ENCODE measurements around the gene LYPD6.
A peak's percentile ranks its signal among the peaks of the same experiment; 100 is the strongest.

Gene LYPD6

DNA sequence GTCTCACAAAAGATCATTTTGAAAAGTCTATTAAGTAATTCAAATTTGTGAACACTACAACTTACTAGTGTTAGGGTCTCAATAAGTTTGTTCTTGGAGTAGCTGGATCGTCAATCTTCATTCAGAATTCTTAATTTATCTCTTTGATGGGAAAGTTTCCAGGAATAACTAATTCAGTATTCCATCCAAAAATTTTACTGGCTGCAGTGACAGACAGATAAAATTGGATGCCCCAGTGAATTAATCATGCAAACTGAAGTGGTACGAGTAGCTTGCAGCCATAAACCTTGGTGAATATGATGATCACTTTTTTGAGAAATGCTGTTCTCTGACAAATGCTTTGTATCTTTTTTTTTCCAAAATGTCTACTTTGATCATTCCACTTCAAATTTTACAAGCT is 112.8 kb downstream of the LYPD6 start:
- no peak overlapping the region for H3K9ac ChIP-seq (ENCODE audit: low read length)
- no peaks in the 10 kb centered on the region for H3K9me3 ChIP-seq (ENCODE audit: insufficient read depth, low read depth, low read length)
- H3K23ac ChIP-seq (ENCODE audit: low read length), result no peak overlapping the region
- peaks cover 2 to 10% of the 10 kb centered on the region in 2 experiments for H3K36me3 ChIP-seq (ENCODE audit: control insufficient read depth in 1 of 2, insufficient read depth in 2 of 2, low read length in 2 of 2)
- no peak overlapping the region for H2BK12ac ChIP-seq (ENCODE audit: low read length)
- no peak overlapping the region for H2BK120ac ChIP-seq (ENCODE audit: insufficient read depth, low read length, poor library complexity)
- H3K79me2 ChIP-seq (ENCODE audit: control insufficient read depth, insufficient read depth, low read length, poor library complexity), result no peaks in the 10 kb centered on the region
- peaks cover 16% of the 10 kb centered on the region for H3K79me1 ChIP-seq (ENCODE audit: low read length)
- H2BK5ac ChIP-seq (ENCODE audit: low read depth, low read length, poor library complexity), result no peak overlapping the region
- H3K4me1 ChIP-seq (ENCODE audit: control insufficient read depth in 1 of 2, insufficient read depth in 2 of 2, low read length in 2 of 2), result peaks cover 4 to 5% of the 10 kb centered on the region in 2 experiments
- H4K8ac ChIP-seq (ENCODE audit: low read depth, low read length), result no peak overlapping the region
- no peak overlapping the region for H4K91ac ChIP-seq (ENCODE audit: low read depth, low read length)
- no peak overlapping the region for H2AK5ac ChIP-seq (ENCODE audit: low read length)
- H2AFZ ChIP-seq (ENCODE audit: insufficient read depth, low read length, poor library complexity), result no peak overlapping the region
- H3K4me2 ChIP-seq (ENCODE audit: low read length), result no peak overlapping the region
- H3K18ac ChIP-seq (ENCODE audit: low read length), result no peak overlapping the region
- H4K12ac ChIP-seq (ENCODE audit: low read depth, low read length), result no peak overlapping the region
- no peaks in the 10 kb centered on the region for H3K27me3 ChIP-seq (ENCODE audit: insufficient read depth, low read length)
- H3K14ac ChIP-seq (ENCODE audit: low read length), result no peak overlapping the region
- no peak for DNase-seq
- WGBS (ENCODE audit: extremely low coverage, insufficient coverage, insufficient read length), result no CpG with 5 or more reads among the region's 2 CpGs
- no peak overlapping the region for H3K4ac ChIP-seq (ENCODE audit: low read depth, low read length)
- H3K4me3 ChIP-seq (ENCODE audit: low read depth, low read length), result no peak overlapping the region
- H3K27ac ChIP-seq (ENCODE audit: low read depth, low read length), result no peak overlapping the region

DNA sequence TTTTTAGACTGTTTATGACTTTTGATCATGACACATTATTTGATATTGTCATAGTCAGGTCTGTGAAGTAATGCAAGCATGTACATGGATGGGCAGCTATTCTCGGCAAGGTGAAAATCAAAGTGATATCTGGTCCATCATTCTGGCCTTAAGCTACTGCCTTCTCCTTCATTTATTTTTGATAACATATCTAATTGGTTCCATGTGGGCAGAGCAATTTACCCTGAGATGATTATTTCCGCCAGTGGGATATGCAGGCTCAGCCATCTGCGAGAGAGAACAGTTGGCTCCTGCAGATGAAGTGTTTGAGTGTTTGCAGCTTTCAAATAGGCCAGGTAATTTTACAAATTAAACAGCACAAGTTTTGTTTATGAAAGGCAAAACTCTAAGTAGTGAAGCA is 116.4 kb downstream of the LYPD6 start:
- no peaks in the 10 kb centered on the region for H3K27me3 ChIP-seq (ENCODE audit: insufficient read depth, low read length)
- peaks cover 0 to 8% of the 10 kb centered on the region in 2 experiments for H3K36me3 ChIP-seq (ENCODE audit: control insufficient read depth in 1 of 2, insufficient read depth in 2 of 2, low read length in 2 of 2)
- no peak overlapping the region for H3K4me2 ChIP-seq (ENCODE audit: low read length)
- H3K23ac ChIP-seq (ENCODE audit: low read length), result no peak overlapping the region
- no peak overlapping the region for H2BK120ac ChIP-seq (ENCODE audit: insufficient read depth, low read length, poor library complexity)
- H2BK5ac ChIP-seq (ENCODE audit: low read depth, low read length, poor library complexity), result no peak overlapping the region
- H3K14ac ChIP-seq (ENCODE audit: low read length), result no peak overlapping the region
- H3K4me3 ChIP-seq (ENCODE audit: low read depth, low read length), result no peak overlapping the region
- DNase-seq, result no peak
- WGBS (ENCODE audit: extremely low coverage, insufficient coverage, insufficient read length), result no CpG with 5 or more reads among the region's 3 CpGs
- H3K27ac ChIP-seq (ENCODE audit: low read depth, low read length), result no peak overlapping the region
- no peak overlapping the region for H3K9ac ChIP-seq (ENCODE audit: low read length)
- no peak overlapping the region for H3K4ac ChIP-seq (ENCODE audit: low read depth, low read length)
- no peak overlapping the region for H4K12ac ChIP-seq (ENCODE audit: low read depth, low read length)
- no peak overlapping the region for H4K8ac ChIP-seq (ENCODE audit: low read depth, low read length)
- no peaks in the 10 kb centered on the region for H3K9me3 ChIP-seq (ENCODE audit: insufficient read depth, low read depth, low read length)
- H2AK5ac ChIP-seq (ENCODE audit: low read length), result no peak overlapping the region
- peak overlapping the region; percentile 27 for H4K91ac ChIP-seq (ENCODE audit: low read depth, low read length)
- H2BK12ac ChIP-seq (ENCODE audit: low read length), result no peak overlapping the region
- no peak overlapping the region for H3K18ac ChIP-seq (ENCODE audit: low read length)
- H2AFZ ChIP-seq (ENCODE audit: insufficient read depth, low read length, poor library complexity), result no peak overlapping the region
- H3K79me2 ChIP-seq (ENCODE audit: control insufficient read depth, insufficient read depth, low read length, poor library complexity), result peaks cover 2% of the 10 kb centered on the region
- H3K79me1 ChIP-seq (ENCODE audit: low read length), result peaks cover 24% of the 10 kb centered on the region
- H3K4me1 ChIP-seq (ENCODE audit: control insufficient read depth in 1 of 2, insufficient read depth in 2 of 2, low read length in 2 of 2), result peaks cover 10 to 13% of the 10 kb centered on the region in 2 experiments

DNA sequence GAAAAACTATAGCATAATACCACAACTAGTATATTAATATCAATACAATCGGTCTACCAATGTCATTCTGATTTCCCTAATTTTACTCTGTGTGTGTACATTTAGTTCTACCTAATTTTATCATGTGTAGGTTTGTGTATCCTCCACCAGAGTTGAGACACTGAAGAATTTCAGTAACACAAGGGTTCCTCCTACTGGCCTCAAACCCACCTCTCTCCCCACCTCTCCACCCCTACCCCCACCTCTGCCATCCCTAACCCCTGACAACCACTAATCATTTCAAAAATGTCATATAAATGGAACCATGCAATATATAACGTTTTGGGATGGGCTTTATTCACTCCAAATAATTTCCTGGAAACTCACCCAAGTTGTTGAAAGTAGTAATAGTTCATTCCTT is 117.9 kb downstream of the LYPD6 start:
- Histone ChIP-seq H2BK12ac (ENCODE audit: low read length) (no peak overlapping the region), H3K27ac (ENCODE audit: low read depth, low read length) (peak overlapping the region; percentile 90), H2BK120ac (ENCODE audit: insufficient read depth, low read length, poor library complexity) (no peak overlapping the region), H4K12ac (ENCODE audit: low read depth, low read length) (no peak overlapping the region), H3K14ac (ENCODE audit: low read length) (no peak overlapping the region), H3K9ac (ENCODE audit: low read length) (no peak overlapping the region), H2AK5ac (ENCODE audit: low read length) (no peak overlapping the region), H2BK5ac (ENCODE audit: low read depth, low read length, poor library complexity) (peak overlapping the region; percentile 16), H3K4me3 (ENCODE audit: low read depth, low read length) (no peak overlapping the region), H3K27me3 (ENCODE audit: insufficient read depth, low read length) (no peaks in the 10 kb centered on the region), H3K4me1 (ENCODE audit: control insufficient read depth in 1 of 2, insufficient read depth in 2 of 2, low read length in 2 of 2) (peaks cover 14 to 17% of the 10 kb centered on the region in 2 experiments), H3K23ac (ENCODE audit: low read length) (no peak overlapping the region), H4K8ac (ENCODE audit: low read depth, low read length) (no peak overlapping the region), H3K4me2 (ENCODE audit: low read length) (no peak overlapping the region), H3K36me3 (ENCODE audit: control insufficient read depth in 1 of 2, insufficient read depth in 2 of 2, low read length in 2 of 2) (peaks cover 0 to 8% of the 10 kb centered on the region in 2 experiments), H3K79me2 (ENCODE audit: control insufficient read depth, insufficient read depth, low read length, poor library complexity) (peaks cover 3% of the 10 kb centered on the region), H3K79me1 (ENCODE audit: low read length) (peaks cover 33% of the 10 kb centered on the region), H3K9me3 (ENCODE audit: insufficient read depth, low read depth, low read length) (no peaks in the 10 kb centered on the region), H4K91ac (ENCODE audit: low read depth, low read length) (peak overlapping the region; percentile 45), H3K4ac (ENCODE audit: low read depth, low read length) (no peak overlapping the region), H2AFZ (ENCODE audit: insufficient read depth, low read length, poor library complexity) (no peak overlapping the region), H3K18ac (ENCODE audit: low read length) (no peak overlapping the region)
- no CpG with 5 or more reads among the region's 2 CpGs for WGBS (ENCODE audit: extremely low coverage, insufficient coverage, insufficient read length)
- DNase-seq, result no peak

DNA sequence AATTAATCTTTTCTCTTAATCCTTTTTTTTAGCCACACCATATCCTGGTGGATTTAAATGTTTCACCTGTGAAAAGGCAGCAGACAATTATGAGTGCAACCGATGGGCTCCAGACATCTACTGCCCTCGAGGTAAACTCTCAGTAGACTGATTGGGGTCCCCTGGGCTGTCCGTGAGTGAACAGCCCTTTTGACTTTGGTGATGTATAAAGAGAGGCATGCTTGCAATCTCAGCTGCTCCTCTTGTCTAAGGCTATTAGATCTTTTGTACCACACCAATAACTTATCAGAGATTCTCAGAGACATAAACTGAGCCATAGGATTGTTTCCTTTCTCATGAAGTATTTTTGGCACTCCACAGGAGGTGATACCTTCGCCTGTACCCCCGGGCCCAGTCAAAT is 118.6 kb downstream of the LYPD6 start:
- Histone ChIP-seq H3K27me3 (ENCODE audit: insufficient read depth, low read length) (no peaks in the 10 kb centered on the region), H3K9ac (ENCODE audit: low read length) (no peak overlapping the region), H3K79me1 (ENCODE audit: low read length) (peaks cover 33% of the 10 kb centered on the region), H3K4ac (ENCODE audit: low read depth, low read length) (no peak overlapping the region), H3K18ac (ENCODE audit: low read length) (peak overlapping the region; percentile 91), H3K79me2 (ENCODE audit: control insufficient read depth, insufficient read depth, low read length, poor library complexity) (peaks cover 3% of the 10 kb centered on the region), H4K91ac (ENCODE audit: low read depth, low read length) (peak overlapping the region; percentile 71), H3K23ac (ENCODE audit: low read length) (no peak overlapping the region), H4K8ac (ENCODE audit: low read depth, low read length) (no peak overlapping the region), H2BK12ac (ENCODE audit: low read length) (peak overlapping the region; percentile 89), H3K27ac (ENCODE audit: low read depth, low read length) (peak overlapping the region; percentile 90), H2AK5ac (ENCODE audit: low read length) (no peak overlapping the region), H3K14ac (ENCODE audit: low read length) (no peak overlapping the region), H2BK5ac (ENCODE audit: low read depth, low read length, poor library complexity) (peak overlapping the region; percentile 92), H3K4me1 (ENCODE audit: control insufficient read depth in 1 of 2, insufficient read depth in 2 of 2, low read length in 2 of 2) (peaks cover 14 to 17% of the 10 kb centered on the region in 2 experiments), H4K12ac (ENCODE audit: low read depth, low read length) (peak overlapping the region; percentile 26), H2AFZ (ENCODE audit: insufficient read depth, low read length, poor library complexity) (no peak overlapping the region), H3K4me2 (ENCODE audit: low read length) (no peak overlapping the region), H3K4me3 (ENCODE audit: low read depth, low read length) (no peak overlapping the region), H3K36me3 (ENCODE audit: control insufficient read depth in 1 of 2, insufficient read depth in 2 of 2, low read length in 2 of 2) (peaks cover 0 to 8% of the 10 kb centered on the region in 2 experiments), H3K9me3 (ENCODE audit: insufficient read depth, low read depth, low read length) (no peaks in the 10 kb centered on the region), H2BK120ac (ENCODE audit: insufficient read depth, low read length, poor library complexity) (no peak overlapping the region)
- WGBS (ENCODE audit: extremely low coverage, insufficient coverage, insufficient read length), result no CpG with 5 or more reads among the region's 5 CpGs
- no peak for DNase-seq
